Loucy (cell line): ENCODE results near the gene ROBO2.

Source experiments
- CTCF ChIP-seq: fragments of 200-600 bp; sonication (generic); conservative IDR thresholded peaks from 2 replicates; pipeline ENCODE4 v1.5.1; 2014; ENCODE audit warnings: mild to moderate bottlenecking, antibody characterized with exemption, low read length
- EZH2phosphoT487 ChIP-seq: fragments of 200-600 bp; IDR thresholded peaks from 2 replicates; pipeline ENCODE4 v1.6.1; 2018; ENCODE audit warnings: antibody characterized with exemption, mild to moderate bottlenecking, moderate library complexity, borderline replicate concordance

GRCh38 chr3:77039606-77040171, at the start of gene ROBO2:
- TF ChIP-seq CTCF = no peak
- no peak for TF ChIP-seq EZH2phosphoT487
